Umbilical cord (tissue), 2 donors: ENCODE data around the gene PMPCA. TPM values are rescaled to one million over a fixed set of nuclear protein-coding genes. Genes with fewer than 3 reads are reported as not detected.

ENCODE experiments used
- DNase-seq: peaks from one replicate; pipeline ENCODE4 v3.0.0-alpha.2; 2015; ENCODE audit warnings: low spot score
- total RNA-seq: library from RNA; depleted of rRNA; stranded (reverse); fragments of >200 nt; gene quantifications from one replicate; pipeline ENCODE4 v1.2.3, GENCODE V29; 2014; ENCODE audit warnings: low replicate concordance; ENCODE audit not compliant: insufficient read depth

Gene PMPCA
- total RNA-seq, 1 donor from 2014 or later = 30.1 TPM

DNA sequence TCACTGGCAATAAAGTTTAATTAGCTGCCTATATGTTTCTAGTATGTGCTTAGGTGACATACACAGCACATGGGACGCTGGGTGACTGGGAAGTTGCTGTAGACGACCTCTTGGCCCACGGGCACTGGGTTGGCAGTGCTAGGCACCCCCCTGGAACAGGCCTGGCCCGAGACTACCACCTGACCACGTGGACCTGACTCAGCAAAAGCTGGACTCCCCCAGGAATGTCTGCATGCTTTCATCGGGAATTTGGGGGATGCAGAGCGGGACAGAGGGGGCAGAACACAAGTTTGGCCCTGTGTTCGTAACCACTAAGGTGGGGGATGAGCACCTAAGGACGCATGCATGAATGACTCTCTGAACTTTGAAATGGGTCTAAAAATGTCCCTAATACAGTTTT is 45.8 kb downstream of the PMPCA start:
- no peak for DNase-seq

GRCh38 chr9:136457326-136457725 is 46.9 kb downstream of the PMPCA start:
- no peak for DNase-seq

- DNase-seq = no peak
Measured at GRCh38 chr9:136459425-136459824, 49.0 kb downstream of the PMPCA start.

DNA sequence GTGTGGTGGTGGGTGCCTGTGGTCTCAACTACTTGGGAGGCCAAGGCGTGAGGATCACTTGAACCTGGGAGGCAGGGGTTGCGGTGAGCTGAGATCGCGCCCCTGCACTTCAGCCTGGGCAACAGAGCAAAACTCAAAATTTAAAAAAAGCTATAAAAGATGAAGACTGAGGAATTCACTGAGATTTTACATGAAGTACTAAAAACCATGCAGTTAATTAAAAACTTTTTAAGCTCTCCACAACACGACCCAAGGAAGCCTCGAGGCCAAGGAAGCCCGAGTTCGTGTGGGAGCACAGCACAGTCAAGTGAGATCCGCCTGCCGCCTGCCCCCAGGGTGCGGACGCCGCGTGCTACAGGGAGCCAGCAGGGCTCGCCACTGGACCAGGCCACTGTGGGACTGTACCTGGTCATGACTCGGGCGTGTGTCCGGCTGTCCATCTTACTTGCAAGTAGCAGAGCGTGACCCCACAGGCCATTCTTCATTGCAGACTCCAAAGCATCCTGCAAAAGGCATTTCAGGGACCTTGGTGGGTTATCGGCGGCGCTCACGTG is 50.4 kb downstream of the PMPCA start:
- no peak for DNase-seq

DNA sequence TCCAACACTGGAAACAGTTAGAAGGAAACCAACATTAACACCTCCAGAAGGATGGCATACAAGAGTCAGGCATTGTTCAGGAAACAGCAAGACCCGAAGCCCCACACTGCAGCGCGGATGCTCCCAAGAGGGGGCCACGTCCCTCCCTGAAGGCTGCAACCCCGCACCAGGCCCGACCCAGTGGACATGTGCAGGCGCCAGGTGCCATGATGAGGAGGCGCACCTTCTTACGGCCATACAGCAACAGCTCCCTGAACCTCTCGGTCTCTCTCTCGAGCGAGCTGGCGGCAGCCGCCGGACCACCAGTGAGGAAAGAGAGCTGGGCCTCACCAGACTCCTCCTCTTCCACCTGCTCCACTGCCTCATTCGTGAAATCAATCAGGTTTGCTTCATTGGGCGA is 52.2 kb downstream of the PMPCA start:
- no peak for DNase-seq

- DNase-seq = no peak
Measured at GRCh38 chr9:136463578-136463977, 53.1 kb downstream of the PMPCA start.

- DNase-seq = no peak
Measured at GRCh38 chr9:136464241-136464640, 53.8 kb downstream of the PMPCA start.

DNA sequence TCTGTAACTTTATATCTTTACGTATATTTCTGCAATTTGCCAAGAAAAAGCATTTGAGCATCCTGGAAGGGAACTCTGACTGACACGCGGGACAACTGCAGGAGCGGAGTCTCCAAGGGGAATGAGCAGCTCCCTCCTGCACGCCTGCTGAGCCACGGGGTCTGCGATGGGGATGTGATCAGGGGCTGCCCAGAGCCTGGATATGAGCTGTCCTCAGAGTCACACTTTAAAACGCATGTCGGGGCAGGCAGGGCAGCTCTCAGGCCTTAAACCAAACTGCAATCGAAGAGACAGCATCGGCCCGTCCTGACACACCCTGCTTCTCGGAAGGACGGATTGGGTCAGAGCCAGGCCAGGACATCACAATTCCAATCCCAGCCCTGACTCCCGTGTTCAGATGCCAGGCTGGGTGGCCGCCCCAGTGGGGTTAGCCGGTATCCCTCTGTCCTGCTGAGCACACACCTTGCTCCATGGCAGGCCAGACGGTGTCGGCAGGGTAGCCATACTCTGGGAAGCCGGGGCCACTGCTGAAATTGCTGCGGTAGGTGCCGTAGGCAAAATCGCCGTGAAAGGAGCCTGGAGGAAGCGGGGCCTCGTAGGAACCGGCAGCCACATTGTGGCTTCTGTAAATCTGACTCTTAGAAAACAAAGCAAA is 55.2 kb downstream of the PMPCA start:
- DNase-seq = no peak

DNA sequence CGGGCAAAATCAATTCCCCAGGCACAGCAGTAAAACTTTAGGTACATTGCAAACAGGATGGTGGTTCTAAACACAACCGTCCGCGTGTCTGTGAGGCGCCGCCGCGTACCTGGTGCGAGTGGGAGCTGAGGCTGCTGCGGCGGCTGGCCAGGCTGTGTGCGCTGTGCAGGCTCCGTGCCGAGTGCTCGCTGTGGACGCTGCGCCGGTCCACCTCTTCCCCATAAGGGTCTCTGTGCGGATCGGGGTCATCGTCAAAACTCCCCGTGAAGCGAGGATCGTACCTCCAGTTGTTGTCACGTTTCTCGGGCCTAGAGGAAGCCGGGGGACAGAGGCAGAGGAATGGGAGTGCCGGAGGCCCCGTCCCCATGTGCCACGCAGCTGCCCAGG is 55.7 kb downstream of the PMPCA start:
- DNase-seq = no peak

DNA sequence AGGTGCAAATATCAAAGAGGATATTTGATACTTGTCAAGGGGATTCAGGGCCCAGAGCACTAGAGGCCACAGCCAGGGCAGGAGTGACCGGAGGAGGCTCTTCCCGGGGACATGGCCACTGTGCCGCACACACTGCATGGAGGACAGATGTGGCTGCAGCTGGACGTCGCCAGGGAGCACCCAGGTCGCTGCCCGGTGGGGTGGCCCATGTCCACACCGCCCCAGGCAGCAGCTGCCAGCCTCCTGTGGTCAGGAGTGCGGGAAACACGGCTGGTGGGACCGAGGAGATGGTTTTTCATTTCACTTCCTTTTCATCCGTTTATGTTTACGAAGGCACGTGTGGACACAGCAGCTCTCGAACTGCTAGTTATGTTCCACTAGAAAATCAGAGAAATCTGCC is 57.3 kb downstream of the PMPCA start:
- DNase-seq = no peak

DNA sequence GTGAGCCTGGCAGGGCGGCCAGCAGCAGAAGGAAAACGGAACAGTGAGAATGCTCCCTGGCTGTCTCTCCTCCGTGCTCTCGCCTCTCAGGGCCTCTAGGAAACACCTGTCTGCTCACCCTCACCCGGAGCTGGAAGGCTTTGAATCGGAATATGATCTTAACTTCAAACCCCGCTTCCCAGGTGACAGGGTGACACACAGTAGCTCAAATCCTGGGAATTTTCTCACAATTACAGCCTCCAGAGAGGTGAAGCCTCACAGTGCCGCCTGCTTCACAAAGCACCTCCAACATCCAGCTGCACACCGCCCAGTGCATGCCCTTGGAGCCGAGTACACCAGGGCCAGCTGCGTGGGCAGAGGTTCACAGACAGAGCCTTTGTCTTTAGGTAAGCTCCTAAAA is 59.9 kb downstream of the PMPCA start:
- DNase-seq = no peak

DNA sequence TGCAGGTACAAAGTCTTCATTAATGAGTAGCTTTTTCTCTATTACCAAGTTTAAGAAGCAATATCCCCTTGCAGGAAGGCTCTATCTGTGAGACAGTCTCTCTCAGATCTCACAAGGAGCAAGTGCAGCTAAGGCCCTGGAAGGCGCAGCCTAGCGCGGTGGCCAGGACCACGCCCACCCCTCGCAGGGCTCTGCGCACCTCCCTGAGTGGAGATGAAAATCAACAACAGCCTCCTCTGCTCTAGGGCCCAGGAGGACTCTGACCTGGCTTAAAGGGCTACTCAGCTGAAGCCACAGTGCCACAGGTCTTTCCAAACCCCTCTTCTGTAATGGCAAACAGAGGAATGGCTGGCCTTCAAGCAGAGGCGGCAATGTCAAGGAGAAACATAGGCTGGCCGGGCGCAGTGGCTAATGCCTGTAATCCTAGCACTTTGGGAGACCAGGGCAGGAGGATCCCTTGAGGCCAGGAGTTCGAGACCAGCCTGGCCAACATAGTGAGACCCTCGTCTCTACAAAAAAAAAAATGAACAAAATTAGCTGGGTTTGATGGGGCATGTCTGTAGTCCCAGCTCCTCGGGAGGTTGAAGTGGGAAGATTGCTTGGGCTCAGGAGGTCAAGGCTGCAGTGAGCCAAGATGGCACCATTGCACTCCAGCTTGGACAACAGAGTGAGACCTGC is 60.5 kb downstream of the PMPCA start:
- no peak for DNase-seq

- DNase-seq = no peak
Measured at GRCh38 chr9:136471802-136472487, 61.5 kb downstream of the PMPCA start.

DNA sequence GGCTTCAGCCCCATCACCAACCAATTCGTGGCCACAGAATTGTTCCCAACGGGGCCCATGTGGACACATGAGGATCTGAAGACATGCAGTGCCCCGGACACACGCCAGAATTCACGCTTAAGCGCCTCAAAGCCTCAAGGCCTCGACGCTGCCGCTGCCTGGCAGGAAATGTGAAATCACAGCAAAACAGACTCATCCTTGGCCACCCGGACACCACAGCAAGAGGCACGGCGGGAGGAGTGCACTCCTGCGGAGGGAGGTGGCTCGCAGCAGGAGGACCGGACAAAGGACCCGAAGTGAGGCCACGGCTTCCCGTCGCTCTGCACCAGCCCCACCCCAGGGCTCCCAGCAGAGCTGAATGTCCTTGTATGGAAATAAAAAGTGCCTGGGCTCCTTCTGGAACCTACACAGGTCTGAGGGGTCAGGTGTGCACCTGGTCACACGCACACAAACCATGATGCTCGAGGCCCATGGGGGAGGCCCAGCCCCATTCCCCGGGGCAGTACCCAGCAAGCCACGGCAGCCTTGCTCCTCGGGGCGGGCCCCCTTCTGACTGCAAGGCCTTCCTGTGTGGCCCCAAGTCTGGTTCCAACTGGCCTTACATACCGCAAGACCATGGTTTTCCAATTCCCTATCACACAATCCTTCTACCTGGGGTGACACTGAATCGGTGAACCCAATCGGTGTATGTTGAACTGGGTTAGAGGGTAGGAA is 62.3 kb downstream of the PMPCA start:
- no peak for DNase-seq

- DNase-seq = no peak
Measured at GRCh38 chr9:136473354-136473721, 62.9 kb downstream of the PMPCA start.

Other genes with a start within 250 kb of the PMPCA start
- 0.24 TPM for gene LHX3, start 205.5 kb upstream of the PMPCA start, total RNA-seq
- 3.1 TPM for gene QSOX2, start 164.8 kb upstream of the PMPCA start, total RNA-seq
- 1.7 TPM for gene CCDC187, start 106.6 kb upstream of the PMPCA start, total RNA-seq
- gene GPSM1, start 83.1 kb upstream of the PMPCA start, total RNA-seq = 46.5 TPM
- gene DNLZ, start 46.9 kb upstream of the PMPCA start, total RNA-seq = 0.72 TPM
- gene CARD9, start 37.0 kb upstream of the PMPCA start, total RNA-seq = 4.6 TPM
- gene SNAPC4, start 10.5 kb upstream of the PMPCA start, total RNA-seq = 6.0 TPM
- 59.9 TPM for gene ENTR1, start within 50 bp of the PMPCA start, total RNA-seq
- 5.3 TPM for gene INPP5E, start 29.2 kb downstream of the PMPCA start, total RNA-seq
- 12.3 TPM for gene SEC16A, start 72.4 kb downstream of the PMPCA start, total RNA-seq
- 23.1 TPM for gene NOTCH1, start 135.4 kb downstream of the PMPCA start, total RNA-seq